Astrocyte of the cerebellum (primary cell): ENCODE measurements around the gene ZNF436.
"Not testable (repeated sequence)": the region's sequence is repeated elsewhere in the genome, so short reads cannot be mapped to it uniquely, and the experiment has no call there.

Source experiments
- DNase-seq: peaks from one replicate; pipeline ENCODE4 v3.0.0-alpha.2; 2011; ENCODE audit warnings: low read depth
- H3K4me3 ChIP-seq: 2 replicates; pipeline ENCODE4 v1.5.1; 2011; ENCODE audit warnings: mild to moderate bottlenecking, low read depth, low read length, moderate library complexity
- CTCF ChIP-seq: IDR thresholded peaks from 2 replicates; pipeline ENCODE4 v1.5.1; 2012; ENCODE audit warnings: low read length, low read depth, moderate library complexity, mild to moderate bottlenecking; ENCODE audit errors: missing control alignments
- in situ Hi-C: cut with HindIII; loops from 2 replicates; pipeline ENCODE4 v1.10.0; 2017; ENCODE audit warnings: low sequenced_read_pairs

The ZNF436 gene

GRCh38 chr1:23376890-23377811, 7.5 kb upstream of the ZNF436 start:
- H3K4me3 ChIP-seq = no peak overlapping the region
- in situ Hi-C loops = no loop called here
- DNase-seq = peak; percentile 79
- TF ChIP-seq CTCF = no peak

- H3K4me3 ChIP-seq, in situ Hi-C loops, DNase-seq: not testable (repeated sequence)
These were observed 4.6 kb upstream of the ZNF436 start for GRCh38 chr1:23374079-23374735.

DNA sequence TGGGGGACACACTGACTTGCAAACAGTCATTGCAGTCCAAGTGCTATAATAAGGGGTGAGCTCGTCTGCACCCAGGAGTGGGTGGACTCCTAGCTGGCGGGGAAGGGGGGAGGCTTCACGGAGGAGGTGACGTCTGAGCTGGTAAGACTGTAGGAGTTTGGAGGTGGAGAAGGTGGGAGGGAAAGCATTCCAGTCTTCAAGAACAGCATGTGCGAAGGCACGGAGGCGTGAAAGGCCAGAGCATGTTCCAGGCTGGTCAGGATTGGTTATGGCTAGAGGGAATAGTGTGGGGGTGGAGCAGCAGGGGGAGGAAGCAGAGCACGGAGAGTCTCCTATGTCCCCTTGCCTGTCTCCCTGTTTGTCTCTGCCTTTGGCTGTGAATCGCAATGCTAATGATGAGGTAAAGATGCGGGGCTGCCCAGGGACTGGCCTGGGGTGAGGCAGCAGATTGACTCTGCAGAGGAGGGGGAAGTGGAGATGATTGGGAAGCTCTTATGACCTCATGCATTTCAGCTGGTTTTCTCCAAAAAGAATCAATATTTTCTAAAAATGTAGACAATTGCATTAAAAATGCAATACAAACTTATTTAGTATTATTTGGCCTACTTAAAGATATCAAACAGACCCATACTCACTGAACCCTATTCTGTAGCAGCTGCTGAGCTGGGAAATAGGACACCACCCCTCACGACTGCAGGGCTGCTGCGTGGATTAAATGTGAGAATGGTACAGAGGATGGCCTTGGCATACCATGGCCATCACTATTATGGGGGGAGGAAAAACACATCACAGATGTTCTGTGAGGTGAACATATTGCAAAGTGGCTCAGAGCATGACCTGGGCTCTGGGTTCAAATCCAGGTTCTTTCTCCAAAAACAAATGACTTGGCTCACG, 2.6 kb upstream of the ZNF436 start:
- no peak for DNase-seq
- no peak for TF ChIP-seq CTCF
- H3K4me3 ChIP-seq = no peak overlapping the region
- in situ Hi-C loops = no loop called here

DNA sequence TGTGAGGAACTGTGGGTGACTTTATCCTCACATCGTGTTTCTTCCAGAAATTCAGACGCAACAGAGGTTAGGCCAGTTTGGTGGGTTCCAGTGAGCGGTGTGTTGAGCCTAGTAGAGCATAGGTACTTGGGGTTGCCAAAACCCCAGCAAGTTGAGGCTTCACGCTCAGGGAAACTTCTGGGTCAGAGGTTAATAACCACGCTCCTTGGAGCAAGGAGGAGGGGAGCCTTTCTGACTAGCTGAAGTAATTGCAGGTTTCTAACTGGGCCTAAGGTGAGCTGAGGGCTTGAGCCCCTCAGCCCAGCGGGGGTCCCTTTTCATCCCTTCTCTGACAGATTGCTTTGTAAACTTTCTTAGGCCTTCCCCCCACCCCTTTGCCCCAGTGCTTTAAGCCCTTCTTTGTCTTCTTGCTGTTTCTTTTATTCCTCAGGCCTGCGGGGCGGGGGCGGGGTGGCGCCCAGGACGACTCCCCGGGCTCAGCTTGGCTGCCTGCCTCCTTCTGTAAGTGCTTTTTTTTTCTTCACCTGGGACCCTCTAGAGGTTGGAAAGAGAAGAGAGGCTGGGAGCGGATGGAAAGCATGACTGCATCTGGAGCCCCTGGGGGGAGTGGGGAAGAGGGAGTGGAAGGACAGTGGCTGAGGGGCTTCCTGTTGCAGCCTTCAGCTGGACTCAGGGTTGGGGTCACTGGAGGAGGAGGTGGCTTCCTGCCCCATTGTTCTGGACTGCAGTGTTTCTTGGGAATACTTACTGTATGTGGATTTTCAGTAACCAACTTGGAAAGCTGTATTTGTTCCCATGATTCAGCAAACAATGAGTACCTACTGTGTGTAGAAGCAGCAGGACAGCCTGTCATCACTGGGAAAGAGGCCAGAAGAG, 1.3 kb upstream of the ZNF436 start:
- H3K4me3 ChIP-seq = peak overlapping the region; percentile 87
- in situ Hi-C loops = no loop called here
- no peak for TF ChIP-seq CTCF
- DNase-seq = no peak

DNA sequence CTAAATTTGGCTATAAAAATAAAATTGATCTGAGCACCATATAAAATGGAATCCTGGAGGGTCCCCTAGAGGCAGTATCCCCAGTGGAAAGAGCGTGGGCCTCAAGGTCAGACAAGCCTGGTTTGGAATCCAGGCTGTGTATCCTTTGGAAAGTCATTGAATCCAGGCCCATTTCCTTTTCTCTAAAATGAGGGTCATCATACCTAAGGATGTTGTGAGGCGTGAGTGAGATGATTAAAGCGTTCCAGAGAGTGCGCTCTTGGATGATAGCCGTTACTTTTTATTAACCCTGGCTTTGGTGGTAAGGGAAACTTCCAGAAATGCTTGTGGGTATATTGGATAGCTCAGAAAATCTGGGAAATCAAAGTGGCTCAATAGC, 683 bp upstream of the ZNF436 start:
- no peak for TF ChIP-seq CTCF
- in situ Hi-C loops = no loop called here
- H3K4me3 ChIP-seq = peak overlapping the region; percentile 87

GRCh38 chr1:23368562-23369334, 888 bp downstream of the ZNF436 start:
- DNase-seq = peak; percentile 65
- H3K4me3 ChIP-seq = peak overlapping the region; percentile 87
- TF ChIP-seq CTCF = peak; percentile 11
- in situ Hi-C loops = no loop called here

More for the DNA sequence above, 683 bp upstream of the ZNF436 start:
- no peak for DNase-seq
